Measurements from ENCODE around the gene SNRNP27. TPM values are rescaled to one million over a fixed set of nuclear protein-coding genes. Genes with fewer than 3 reads are reported as not detected.

SNRNP27 gene
- total and polyA plus RNA-seq, 5 donors from 2014 or later, result 44.1 to 70.2 (median 59.1) TPM

- DNase-seq (no peak), ATAC-seq (ENCODE audit: low read depth in 2 of 2) (no peak)
- H3K4me1 Mint-ChIP-seq, result peaks cover 14 to 34% (median 28%) of the 10 kb centered on the region in 4 donors
- H3K27ac Mint-ChIP-seq, result no peak overlapping the region
- H3K27me3 ChIP-seq (ENCODE audit: control insufficient read depth, insufficient read depth, low read length), result no peaks in the 10 kb centered on the region
- H3K4me3 ChIP-seq (ENCODE audit: low read depth, low read length), result no peak overlapping the region
- H3K9me3 ChIP-seq (ENCODE audit: control insufficient read depth in 2 of 2, low read length in 2 of 2), result no peaks in the 10 kb centered on the region
- peaks cover 29% of the 10 kb centered on the region for H3K36me3 Mint-ChIP-seq
- H3K4me1 ChIP-seq (ENCODE audit: control insufficient read depth, insufficient read depth, low read length, poor library complexity, severe bottlenecking), result peaks cover 16% of the 10 kb centered on the region
- no peaks in the 10 kb centered on the region for H3K9me3 Mint-ChIP-seq
- no peak overlapping the region for H3K27ac ChIP-seq (ENCODE audit: insufficient read depth, low read length, poor library complexity, severe bottlenecking)
- no peaks in the 10 kb centered on the region for H3K27me3 Mint-ChIP-seq
- H3K36me3 ChIP-seq (ENCODE audit: control insufficient read depth, insufficient read depth, low read length), result peaks cover 49% of the 10 kb centered on the region
- no peak overlapping the region for H3K4me3 Mint-ChIP-seq
Measured at GRCh38 chr2:69907216-69907615, 13.5 kb downstream of the SNRNP27 start.

- H3K9me3 ChIP-seq (ENCODE audit: control insufficient read depth in 2 of 2, low read length in 2 of 2), result no peaks in the 10 kb centered on the region
- Mint-ChIP-seq H3K27ac (peak overlapping the region; percentile 48 to 87 (median 51)), H3K4me3 (peak overlapping the region; percentile 35 to 94 (median 40)), H3K27me3 (no peaks in the 10 kb centered on the region), H3K4me1 (peaks cover 11 to 36% (median 27%) of the 10 kb centered on the region in 4 donors), H3K9me3 (no peaks in the 10 kb centered on the region), H3K36me3 (peaks cover 15% of the 10 kb centered on the region)
- ATAC-seq (ENCODE audit: low read depth in 2 of 2) (no peak), DNase-seq (peak in 2 of 3 donors; percentile 73)
- no peak overlapping the region for H3K4me3 ChIP-seq (ENCODE audit: low read depth, low read length)
- peaks cover 32% of the 10 kb centered on the region for H3K36me3 ChIP-seq (ENCODE audit: control insufficient read depth, insufficient read depth, low read length)
- H3K4me1 ChIP-seq (ENCODE audit: control insufficient read depth, insufficient read depth, low read length, poor library complexity, severe bottlenecking), result peaks cover 30% of the 10 kb centered on the region
- H3K27me3 ChIP-seq (ENCODE audit: control insufficient read depth, insufficient read depth, low read length), result no peaks in the 10 kb centered on the region
- H3K27ac ChIP-seq (ENCODE audit: insufficient read depth, low read length, poor library complexity, severe bottlenecking), result peak overlapping the region; percentile 53
Measured at GRCh38 chr2:69911985-69912563, 18.3 kb downstream of the SNRNP27 start.

- Histone ChIP-seq H3K27ac (ENCODE audit: insufficient read depth, low read length, poor library complexity, severe bottlenecking) (peak overlapping the region; percentile 97), H3K27me3 (ENCODE audit: control insufficient read depth, insufficient read depth, low read length) (no peaks in the 10 kb centered on the region), H3K9me3 (ENCODE audit: control insufficient read depth in 2 of 2, low read length in 2 of 2) (no peaks in the 10 kb centered on the region), H3K4me3 (ENCODE audit: low read depth, low read length) (peak overlapping the region; percentile 64), H3K36me3 (ENCODE audit: control insufficient read depth, insufficient read depth, low read length) (peaks cover 18% of the 10 kb centered on the region), H3K4me1 (ENCODE audit: control insufficient read depth, insufficient read depth, low read length, poor library complexity, severe bottlenecking) (peaks cover 32% of the 10 kb centered on the region)
- DNase-seq (peak; percentile 99 to 100 (median 100)), ATAC-seq (ENCODE audit: low read depth in 2 of 2) (peak; percentile 94)
- Mint-ChIP-seq H3K36me3 (peaks cover 9% of the 10 kb centered on the region), H3K27me3 (no peaks in the 10 kb centered on the region), H3K9me3 (no peaks in the 10 kb centered on the region), H3K27ac (peak overlapping the region; percentile 70 to 94 (median 93)), H3K4me1 (peaks cover 19 to 49% (median 34%) of the 10 kb centered on the region in 4 donors), H3K4me3 (peak overlapping the region; percentile 88 to 92 (median 90))
Measured at GRCh38 chr2:69914164-69914949, 20.6 kb downstream of the SNRNP27 start.

- peak in 1 of 3 donors; percentile 4 for DNase-seq
- Histone ChIP-seq H3K9me3 (ENCODE audit: control insufficient read depth in 2 of 2, low read length in 2 of 2) (no peaks in the 10 kb centered on the region), H3K36me3 (ENCODE audit: control insufficient read depth, insufficient read depth, low read length) (peaks cover 19% of the 10 kb centered on the region), H3K27me3 (ENCODE audit: control insufficient read depth, insufficient read depth, low read length) (no peaks in the 10 kb centered on the region), H3K4me3 (ENCODE audit: low read depth, low read length) (peak within 1 kb of the TSS; percentile 86), H3K4me1 (ENCODE audit: control insufficient read depth, insufficient read depth, low read length, poor library complexity, severe bottlenecking) (peaks cover 32% of the 10 kb centered on the region), H3K27ac (ENCODE audit: insufficient read depth, low read length, poor library complexity, severe bottlenecking) (peak within 1 kb of the TSS; percentile 97)
- H3K4me1 Mint-ChIP-seq, result peaks cover 19 to 49% (median 34%) of the 10 kb centered on the region in 4 donors
- H3K27ac Mint-ChIP-seq, result peak within 1 kb of the TSS; percentile 70 to 94 (median 93)
- H3K4me3 Mint-ChIP-seq, result peak within 1 kb of the TSS; percentile 88 to 94 (median 92)
- H3K27me3 Mint-ChIP-seq, result no peaks in the 10 kb centered on the region
- H3K9me3 Mint-ChIP-seq, result no peaks in the 10 kb centered on the region
- peaks cover 5% of the 10 kb centered on the region for H3K36me3 Mint-ChIP-seq
- no peak for ATAC-seq (ENCODE audit: low read depth in 2 of 2)
Measured at GRCh38 chr2:69914950-69915945, 21.5 kb downstream of the SNRNP27 start, which contains the start of gene MXD1. Gene MXD1 (plus strand): TSS chr2:69915109. CDS start chr2:69915331, 222 bp downstream.

- Mint-ChIP-seq H3K27ac (peak overlapping the region; percentile 20 to 76 (median 67)), H3K9me3 (no peaks in the 10 kb centered on the region), H3K4me3 (peak overlapping the region; percentile 80 to 94 (median 83)), H3K36me3 (peaks cover 7% of the 10 kb centered on the region), H3K4me1 (peaks cover 19 to 49% (median 36%) of the 10 kb centered on the region in 4 donors), H3K27me3 (no peaks in the 10 kb centered on the region)
- Histone ChIP-seq H3K4me1 (ENCODE audit: control insufficient read depth, insufficient read depth, low read length, poor library complexity, severe bottlenecking) (peaks cover 32% of the 10 kb centered on the region), H3K4me3 (ENCODE audit: low read depth, low read length) (peak overlapping the region; percentile 86), H3K27ac (ENCODE audit: insufficient read depth, low read length, poor library complexity, severe bottlenecking) (no peak overlapping the region), H3K27me3 (ENCODE audit: control insufficient read depth, insufficient read depth, low read length) (no peaks in the 10 kb centered on the region), H3K9me3 (ENCODE audit: control insufficient read depth in 2 of 2, low read length in 2 of 2) (no peaks in the 10 kb centered on the region), H3K36me3 (ENCODE audit: control insufficient read depth, insufficient read depth, low read length) (peaks cover 17% of the 10 kb centered on the region)
- no peak for ATAC-seq (ENCODE audit: low read depth in 2 of 2)
- DNase-seq, result no peak
Measured at GRCh38 chr2:69916106-69916505, 22.4 kb downstream of the SNRNP27 start.

- Histone ChIP-seq H3K9me3 (ENCODE audit: control insufficient read depth in 2 of 2, low read length in 2 of 2) (no peaks in the 10 kb centered on the region), H3K27ac (ENCODE audit: insufficient read depth, low read length, poor library complexity, severe bottlenecking) (no peak overlapping the region), H3K4me1 (ENCODE audit: control insufficient read depth, insufficient read depth, low read length, poor library complexity, severe bottlenecking) (peaks cover 28% of the 10 kb centered on the region), H3K27me3 (ENCODE audit: control insufficient read depth, insufficient read depth, low read length) (no peaks in the 10 kb centered on the region), H3K36me3 (ENCODE audit: control insufficient read depth, insufficient read depth, low read length) (peaks cover 26% of the 10 kb centered on the region), H3K4me3 (ENCODE audit: low read depth, low read length) (no peak overlapping the region)
- H3K27ac Mint-ChIP-seq, result no peak overlapping the region
- no peak for ATAC-seq (ENCODE audit: low read depth in 2 of 2)
- H3K36me3 Mint-ChIP-seq, result peaks cover 15% of the 10 kb centered on the region
- peak overlapping the region in 2 of 4 donors; percentile 68 to 80 for H3K4me3 Mint-ChIP-seq
- peaks cover 17 to 41% (median 29%) of the 10 kb centered on the region in 4 donors for H3K4me1 Mint-ChIP-seq
- no peak for DNase-seq
- H3K27me3 Mint-ChIP-seq, result no peaks in the 10 kb centered on the region
- H3K9me3 Mint-ChIP-seq, result no peaks in the 10 kb centered on the region
Measured at GRCh38 chr2:69917852-69918251, 24.1 kb downstream of the SNRNP27 start.

GRCh38 chr2:69918401-69918800, 24.6 kb downstream of the SNRNP27 start:
- H3K27me3 Mint-ChIP-seq, result no peaks in the 10 kb centered on the region
- no peak overlapping the region for H3K27ac Mint-ChIP-seq
- H3K36me3 Mint-ChIP-seq, result peaks cover 20% of the 10 kb centered on the region
- no peak for ATAC-seq (ENCODE audit: low read depth in 2 of 2)
- peaks cover 26% of the 10 kb centered on the region for H3K36me3 ChIP-seq (ENCODE audit: control insufficient read depth, insufficient read depth, low read length)
- peak overlapping the region in 1 of 4 donors; percentile 68 for H3K4me3 Mint-ChIP-seq
- H3K4me1 ChIP-seq (ENCODE audit: control insufficient read depth, insufficient read depth, low read length, poor library complexity, severe bottlenecking), result peaks cover 28% of the 10 kb centered on the region
- H3K9me3 ChIP-seq (ENCODE audit: control insufficient read depth in 2 of 2, low read length in 2 of 2), result no peaks in the 10 kb centered on the region
- H3K9me3 Mint-ChIP-seq, result no peaks in the 10 kb centered on the region
- no peak for DNase-seq
- H3K4me1 Mint-ChIP-seq, result peaks cover 15 to 40% (median 28%) of the 10 kb centered on the region in 4 donors
- H3K4me3 ChIP-seq (ENCODE audit: low read depth, low read length), result no peak overlapping the region
- H3K27ac ChIP-seq (ENCODE audit: insufficient read depth, low read length, poor library complexity, severe bottlenecking), result no peak overlapping the region
- H3K27me3 ChIP-seq (ENCODE audit: control insufficient read depth, insufficient read depth, low read length), result no peaks in the 10 kb centered on the region

Measured in CD4-positive, CD25-positive, alpha-beta regulatory T cell (primary cell).